ENCODE results near the gene ACBD3. TPM values are rescaled to one million over a fixed set of nuclear protein-coding genes. Genes with fewer than 3 reads are reported as not detected.

ACBD3 gene
- total and polyA plus RNA-seq, 4 donors = 13.5 to 51.9 (median 30.5) TPM

DNA sequence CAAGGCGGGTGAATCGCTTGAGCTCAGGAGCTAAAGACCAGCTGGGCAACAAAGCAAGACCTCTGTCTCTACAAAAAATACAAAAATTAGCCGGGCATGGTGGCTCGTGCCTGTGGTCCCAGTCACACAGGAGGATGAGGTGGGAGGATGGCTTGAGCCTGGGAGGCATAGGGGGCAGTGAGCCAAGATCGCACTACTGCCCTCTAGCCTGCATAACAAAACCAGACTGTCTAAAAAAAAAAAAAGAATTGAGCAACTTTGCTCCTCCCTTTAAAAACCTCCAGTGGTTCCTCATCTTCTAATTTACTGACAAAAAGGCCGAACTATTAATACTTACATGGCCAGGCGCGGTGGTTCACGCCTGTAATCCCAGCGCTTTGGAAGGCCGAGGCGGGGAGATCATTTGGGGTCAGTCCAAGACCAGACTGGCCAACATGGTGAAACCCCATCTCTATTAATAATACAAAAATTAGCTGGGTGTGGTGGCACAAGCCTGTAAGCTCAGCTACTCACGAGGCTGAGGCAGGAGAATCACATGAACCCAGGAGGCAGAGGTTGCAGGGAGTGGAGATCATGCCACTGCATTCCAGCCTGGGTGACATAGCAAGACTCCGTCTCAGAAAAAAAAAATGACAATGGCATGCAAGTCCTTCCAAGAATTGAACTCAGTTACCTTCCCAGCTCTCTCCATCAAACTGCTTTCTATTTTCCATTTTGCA lies 4.4 kb downstream of the ACBD3 start:
- WGBS, 2 donors = 52 to 67% methylated on average over 14 of the region's 14 CpGs
- ATAC-seq (ENCODE audit: insufficient read depth, low FRiP score) (peak; percentile 31), DNase-seq (peak; percentile 24 to 56 (median 33))
- no peaks in the 10 kb centered on the region for H3K27me3 ChIP-seq (ENCODE audit: control insufficient read depth in 3 of 3, insufficient read depth in 3 of 3, low read length in 2 of 3)
- no peak overlapping the region for H3K9ac ChIP-seq (ENCODE audit: insufficient read depth in 1 of 2, low read length in 2 of 2)
- TF ChIP-seq, protein P1, sequence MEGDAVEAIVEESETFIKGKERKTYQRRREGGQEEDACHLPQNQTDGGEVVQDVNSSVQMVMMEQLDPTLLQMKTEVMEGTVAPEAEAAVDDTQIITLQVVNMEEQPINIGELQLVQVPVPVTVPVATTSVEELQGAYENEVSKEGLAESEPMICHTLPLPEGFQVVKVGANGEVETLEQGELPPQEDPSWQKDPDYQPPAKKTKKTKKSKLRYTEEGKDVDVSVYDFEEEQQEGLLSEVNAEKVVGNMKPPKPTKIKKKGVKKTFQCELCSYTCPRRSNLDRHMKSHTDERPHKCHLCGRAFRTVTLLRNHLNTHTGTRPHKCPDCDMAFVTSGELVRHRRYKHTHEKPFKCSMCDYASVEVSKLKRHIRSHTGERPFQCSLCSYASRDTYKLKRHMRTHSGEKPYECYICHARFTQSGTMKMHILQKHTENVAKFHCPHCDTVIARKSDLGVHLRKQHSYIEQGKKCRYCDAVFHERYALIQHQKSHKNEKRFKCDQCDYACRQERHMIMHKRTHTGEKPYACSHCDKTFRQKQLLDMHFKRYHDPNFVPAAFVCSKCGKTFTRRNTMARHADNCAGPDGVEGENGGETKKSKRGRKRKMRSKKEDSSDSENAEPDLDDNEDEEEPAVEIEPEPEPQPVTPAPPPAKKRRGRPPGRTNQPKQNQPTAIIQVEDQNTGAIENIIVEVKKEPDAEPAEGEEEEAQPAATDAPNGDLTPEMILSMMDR (IDR thresholded peaks at IDR 0.05; ENCODE audit: control extremely low read depth, extremely low read depth) = no peak
- no peaks in the 10 kb centered on the region for H3K9me3 ChIP-seq (ENCODE audit: control insufficient read depth in 4 of 4, insufficient read depth in 3 of 4, low read length in 3 of 4)
- peaks cover 5 to 14% (median 9%) of the 10 kb centered on the region in 5 donors for H3K4me1 ChIP-seq (ENCODE audit: control insufficient read depth in 5 of 5, insufficient read depth in 5 of 5, low read length in 5 of 5)
- H3K36me3 ChIP-seq (ENCODE audit: control insufficient read depth in 4 of 4, insufficient read depth in 4 of 4, low read length in 4 of 4) = peaks cover 0 to 4% (median 2%) of the 10 kb centered on the region in 4 donors
- peak overlapping the region in 1 of 2 donors; percentile 73 for H3K27ac ChIP-seq (ENCODE audit: low read depth in 1 of 2, low read length in 1 of 2)
- H3K4me3 ChIP-seq = no peak overlapping the region

DNA sequence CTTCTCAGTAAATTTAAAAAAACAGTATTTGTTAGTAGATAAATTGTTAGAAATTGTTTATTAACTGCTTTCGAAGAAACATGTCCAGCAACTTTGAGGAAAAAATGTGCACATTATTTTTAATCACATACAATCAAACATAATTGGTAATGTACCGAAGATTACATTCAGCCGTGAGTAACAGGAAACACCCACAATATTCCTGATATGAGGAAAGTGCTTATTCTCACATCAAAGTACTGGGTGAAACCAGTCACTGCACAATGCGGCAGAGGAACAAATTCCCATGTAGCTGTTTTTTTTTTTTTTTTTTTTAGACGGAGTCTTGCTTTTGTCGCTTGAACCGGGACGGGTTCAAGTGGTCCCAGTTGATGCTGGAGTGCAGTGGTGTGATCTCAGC lies 9.7 kb downstream of the ACBD3 start:
- TF ChIP-seq, protein P1 (IDR thresholded peaks at IDR 0.05; ENCODE audit: control extremely low read depth, extremely low read depth) = no peak
- no peak for ATAC-seq (ENCODE audit: insufficient read depth, low FRiP score)
- H3K27me3 ChIP-seq (ENCODE audit: control insufficient read depth in 3 of 3, insufficient read depth in 3 of 3, low read length in 2 of 3) = no peaks in the 10 kb centered on the region
- H3K27ac ChIP-seq (ENCODE audit: low read depth in 1 of 2, low read length in 1 of 2) = no peak overlapping the region
- no peak for DNase-seq
- no peak overlapping the region for H3K4me3 ChIP-seq
- WGBS, 2 donors = 85 to 88% methylated on average over 8 of the region's 8 CpGs
- no peaks in the 10 kb centered on the region for H3K9me3 ChIP-seq (ENCODE audit: control insufficient read depth in 4 of 4, insufficient read depth in 3 of 4, low read length in 3 of 4)
- peaks cover 0 to 6% (median 0%) of the 10 kb centered on the region in 5 donors for H3K4me1 ChIP-seq (ENCODE audit: control insufficient read depth in 5 of 5, insufficient read depth in 5 of 5, low read length in 5 of 5)
- H3K9ac ChIP-seq (ENCODE audit: insufficient read depth in 1 of 2, low read length in 2 of 2) = no peak overlapping the region
- peaks cover 0 to 7% (median 0%) of the 10 kb centered on the region in 4 donors for H3K36me3 ChIP-seq (ENCODE audit: control insufficient read depth in 4 of 4, insufficient read depth in 4 of 4, low read length in 4 of 4)

DNA sequence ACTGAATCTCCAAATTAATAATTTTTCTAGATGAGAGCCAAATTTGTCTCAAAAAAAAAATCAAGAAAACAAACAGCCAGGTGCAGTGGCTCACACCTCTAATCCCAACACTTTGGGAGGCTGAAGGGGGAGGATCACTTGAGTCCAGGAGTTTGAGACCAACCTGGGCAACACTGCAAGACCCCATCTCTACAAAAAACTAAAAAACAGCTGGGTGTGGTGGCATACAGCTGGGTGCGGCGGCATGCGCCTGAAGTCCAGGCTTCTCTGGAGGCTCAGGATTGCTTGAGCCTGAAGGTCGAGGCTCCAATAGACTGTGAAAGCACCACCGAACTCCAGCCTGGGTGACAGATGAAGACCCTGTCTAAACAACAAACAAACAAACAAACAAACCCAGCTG lies 14.0 kb downstream of the ACBD3 start:
- Histone ChIP-seq H3K9ac (ENCODE audit: insufficient read depth in 1 of 2, low read length in 2 of 2) (no peak overlapping the region), H3K36me3 (ENCODE audit: control insufficient read depth in 4 of 4, insufficient read depth in 4 of 4, low read length in 4 of 4) (peaks cover 0 to 7% (median 0%) of the 10 kb centered on the region in 4 donors), H3K4me3 (no peak overlapping the region), H3K9me3 (ENCODE audit: control insufficient read depth in 4 of 4, insufficient read depth in 3 of 4, low read length in 3 of 4) (no peaks in the 10 kb centered on the region), H3K27me3 (ENCODE audit: control insufficient read depth in 3 of 3, insufficient read depth in 3 of 3, low read length in 2 of 3) (no peaks in the 10 kb centered on the region), H3K27ac (ENCODE audit: low read depth in 1 of 2, low read length in 1 of 2) (no peak overlapping the region), H3K4me1 (ENCODE audit: control insufficient read depth in 5 of 5, insufficient read depth in 5 of 5, low read length in 5 of 5) (no peaks in the 10 kb centered on the region)
- DNase-seq (no peak), ATAC-seq (ENCODE audit: insufficient read depth, low FRiP score) (no peak)
- TF ChIP-seq, protein P1 (IDR thresholded peaks at IDR 0.05; ENCODE audit: control extremely low read depth, extremely low read depth) = no peak
- WGBS, 2 donors = 95 to 97% methylated on average over 5 of the region's 5 CpGs

Measured in lung (tissue), 12 donors.